RWPE2 (cell line): ENCODE results near the gene METTL15.

Experiments
- ATAC-seq: fragments of 200-7000 bp; cut with Tn5 transposase; 3 replicates; pipeline ENCODE4 v1.9.1; 2021; ENCODE audit warnings: low read depth
- DNase-seq: peaks from one replicate; pipeline ENCODE4 v3.0.0-alpha.2; 2020; ENCODE audit warnings: low spot score
- H3K27ac ChIP-seq: fragments of 450-650 bp; 2 replicates; pipeline ENCODE4 v1.5.1; 2017; ENCODE audit warnings: mild to moderate bottlenecking; ENCODE audit not compliant: poor library complexity, severe bottlenecking
- H3K27me3 ChIP-seq: fragments of 250-450 bp; sonication (Bioruptor Pico); 2 replicates; pipeline ENCODE4 v1.5.1; 2021; ENCODE audit warnings: mild to moderate bottlenecking, moderate library complexity; ENCODE audit not compliant: insufficient read depth, poor library complexity, severe bottlenecking
- H3K36me3 ChIP-seq: fragments of 250-450 bp; sonication (Bioruptor Pico); 2 replicates; pipeline ENCODE4 v1.5.1; 2020; ENCODE audit warnings: low read depth, mild to moderate bottlenecking, moderate library complexity
- H3K4me1 ChIP-seq: fragments of 250-450 bp; sonication (Bioruptor Pico); 2 replicates; pipeline ENCODE4 v1.5.1; 2021; ENCODE audit warnings: mild to moderate bottlenecking, moderate library complexity; ENCODE audit not compliant: insufficient read depth, poor library complexity, severe bottlenecking
- H3K4me3 ChIP-seq: fragments of 250-450 bp; sonication (Bioruptor Pico); 2 replicates; pipeline ENCODE4 v1.5.1; 2021; ENCODE audit warnings: mild to moderate bottlenecking, moderate library complexity; ENCODE audit not compliant: severe bottlenecking
- H3K9me3 ChIP-seq: fragments of 250-450 bp; sonication (Bioruptor Pico); 2 replicates; pipeline ENCODE4 v1.5.1; 2021; ENCODE audit warnings: mild to moderate bottlenecking, moderate library complexity; ENCODE audit not compliant: severe bottlenecking
- CTCF ChIP-seq: fragments of 450-650 bp; IDR thresholded peaks from one replicate; pipeline ENCODE4 v1.5.1; 2017; ENCODE audit warnings: mild to moderate bottlenecking, moderate library complexity; ENCODE audit not compliant: poor library complexity, severe bottlenecking

Gene METTL15

GRCh38 chr11:28241760-28242159 lies 133.6 kb downstream of the METTL15 start:
- 0 out of 2 replicates have a peak, but pooled peaks cover 3% of the 10 kb centered on the region for H3K36me3 ChIP-seq
- no peak for DNase-seq
- H3K27ac ChIP-seq = no peak overlapping the region
- no peaks in the 10 kb centered on the region for H3K27me3 ChIP-seq
- ATAC-seq = no peak
- H3K9me3 ChIP-seq = no peaks in the 10 kb centered on the region
- no peak for TF ChIP-seq CTCF
- no peak overlapping the region for H3K4me3 ChIP-seq
- H3K4me1 ChIP-seq = no peaks in the 10 kb centered on the region

GRCh38 chr11:28242596-28242995 lies 134.4 kb downstream of the METTL15 start:
- Histone ChIP-seq H3K4me1 (no peaks in the 10 kb centered on the region), H3K27me3 (no peaks in the 10 kb centered on the region), H3K9me3 (no peaks in the 10 kb centered on the region), H3K27ac (no peak overlapping the region), H3K4me3 (no peak overlapping the region), H3K36me3 (0 out of 2 replicates have a peak, but pooled peaks cover 3% of the 10 kb centered on the region)
- ATAC-seq (no peak), DNase-seq (no peak)
- TF ChIP-seq CTCF = no peak

GRCh38 chr11:28243061-28243460 lies 134.9 kb downstream of the METTL15 start:
- Histone ChIP-seq H3K4me3 (no peak overlapping the region), H3K27ac (no peak overlapping the region), H3K4me1 (no peaks in the 10 kb centered on the region), H3K36me3 (0 out of 2 replicates have a peak, but pooled peaks cover 3% of the 10 kb centered on the region), H3K9me3 (no peaks in the 10 kb centered on the region), H3K27me3 (no peaks in the 10 kb centered on the region)
- no peak for DNase-seq
- TF ChIP-seq CTCF = no peak
- ATAC-seq = no peak

- DNase-seq (no peak), ATAC-seq (no peak)
- Histone ChIP-seq H3K4me3 (no peak overlapping the region), H3K36me3 (0 out of 2 replicates have a peak, but pooled peaks cover 3% of the 10 kb centered on the region), H3K27me3 (no peaks in the 10 kb centered on the region), H3K4me1 (no peaks in the 10 kb centered on the region), H3K9me3 (no peaks in the 10 kb centered on the region), H3K27ac (no peak overlapping the region)
- TF ChIP-seq CTCF = no peak
Measured at GRCh38 chr11:28243581-28243980, 135.4 kb downstream of the METTL15 start.

- H3K9me3 ChIP-seq = no peaks in the 10 kb centered on the region
- no peak for DNase-seq
- no peak overlapping the region for H3K27ac ChIP-seq
- 0 out of 2 replicates have a peak, but pooled peaks cover 3% of the 10 kb centered on the region for H3K36me3 ChIP-seq
- H3K4me1 ChIP-seq = no peaks in the 10 kb centered on the region
- H3K4me3 ChIP-seq = no peak overlapping the region
- no peaks in the 10 kb centered on the region for H3K27me3 ChIP-seq
- no peak for TF ChIP-seq CTCF
- no peak for ATAC-seq
Measured at GRCh38 chr11:28245131-28245530, 136.9 kb downstream of the METTL15 start.
